HG03025 (cell line): ENCODE results near the gene ERC2.

Source experiments
- ATAC-seq: cut with Tn5 transposase; IDR thresholded peaks from one replicate; pipeline ENCODE4 v1.9.1; 2021; ENCODE audit warnings: mild to moderate bottlenecking, moderate library complexity; ENCODE audit not compliant: unreplicated experiment, low FRiP score

The ERC2 gene

DNA sequence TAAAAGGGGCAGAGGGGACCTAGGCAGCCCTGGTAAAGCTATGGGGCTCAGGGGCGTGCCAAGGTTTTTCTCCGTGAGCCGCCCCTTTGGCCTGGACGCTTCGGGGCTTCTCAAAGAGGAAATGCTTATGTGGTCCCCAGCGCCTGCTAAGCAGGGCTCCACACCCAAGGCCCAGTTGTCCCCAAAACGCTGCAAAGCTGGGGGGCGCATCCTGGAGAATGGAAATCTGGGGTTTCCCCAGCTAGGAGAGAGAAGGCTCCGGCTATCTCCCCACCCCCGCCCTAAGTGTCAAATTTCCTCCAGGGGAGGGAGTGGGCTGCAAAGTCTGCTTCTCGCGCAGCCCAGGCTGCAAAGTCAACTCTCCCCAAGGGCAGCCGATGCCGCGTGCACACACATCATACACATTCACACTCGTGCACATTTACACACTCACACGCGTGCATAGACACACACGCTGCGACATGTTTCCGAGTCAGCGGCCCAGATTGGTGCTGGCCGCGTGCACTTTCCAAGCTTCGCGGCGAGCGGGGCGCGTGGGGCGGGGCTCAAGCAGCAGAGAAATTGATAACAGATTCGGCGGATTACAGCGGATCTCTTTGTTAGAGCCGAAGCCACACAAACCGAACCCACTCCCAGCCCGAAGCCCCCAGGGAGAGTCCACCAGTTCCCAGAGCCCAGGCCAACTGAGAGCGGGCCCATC, 985.6 kb downstream of the ERC2 start:
- ATAC-seq, result no peak

DNA sequence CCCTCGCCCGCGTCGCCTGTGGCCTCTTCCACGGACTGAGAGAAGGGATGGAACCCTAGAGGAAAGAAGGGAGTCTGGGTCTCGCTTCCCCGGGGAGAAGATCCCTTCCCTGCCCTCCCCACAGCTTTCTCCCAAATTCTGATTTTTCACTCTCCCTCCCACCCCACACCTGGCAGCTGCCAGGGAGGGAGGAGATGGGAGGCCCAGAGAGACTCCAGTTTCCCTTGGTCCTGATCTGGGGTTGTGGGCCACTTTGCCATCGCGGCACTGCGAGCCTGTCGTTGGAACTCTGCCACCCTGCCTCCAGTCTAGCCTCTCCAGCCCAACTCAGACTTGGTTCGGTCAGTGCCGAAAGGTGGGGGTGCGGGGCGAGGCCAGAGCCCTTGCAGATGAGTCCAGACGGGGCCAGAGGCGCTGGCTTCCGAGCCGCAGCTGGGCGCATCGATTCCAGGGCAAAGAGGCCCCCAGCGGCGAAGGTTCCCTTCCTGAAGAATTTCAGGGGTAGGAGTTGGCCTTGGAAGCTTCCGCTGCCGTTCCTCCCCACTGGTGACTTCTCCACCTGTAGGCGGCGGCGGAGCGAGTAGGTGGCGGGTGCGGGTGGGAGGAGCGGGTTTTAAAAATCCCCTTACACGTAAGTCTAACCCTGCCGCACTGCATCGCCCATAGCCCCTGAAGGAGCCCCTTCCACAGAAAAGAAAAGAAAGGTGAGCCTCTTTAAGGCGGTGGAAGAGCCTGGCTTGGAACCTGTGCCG, 986.3 kb downstream of the ERC2 start:
- ATAC-seq, result no peak

DNA sequence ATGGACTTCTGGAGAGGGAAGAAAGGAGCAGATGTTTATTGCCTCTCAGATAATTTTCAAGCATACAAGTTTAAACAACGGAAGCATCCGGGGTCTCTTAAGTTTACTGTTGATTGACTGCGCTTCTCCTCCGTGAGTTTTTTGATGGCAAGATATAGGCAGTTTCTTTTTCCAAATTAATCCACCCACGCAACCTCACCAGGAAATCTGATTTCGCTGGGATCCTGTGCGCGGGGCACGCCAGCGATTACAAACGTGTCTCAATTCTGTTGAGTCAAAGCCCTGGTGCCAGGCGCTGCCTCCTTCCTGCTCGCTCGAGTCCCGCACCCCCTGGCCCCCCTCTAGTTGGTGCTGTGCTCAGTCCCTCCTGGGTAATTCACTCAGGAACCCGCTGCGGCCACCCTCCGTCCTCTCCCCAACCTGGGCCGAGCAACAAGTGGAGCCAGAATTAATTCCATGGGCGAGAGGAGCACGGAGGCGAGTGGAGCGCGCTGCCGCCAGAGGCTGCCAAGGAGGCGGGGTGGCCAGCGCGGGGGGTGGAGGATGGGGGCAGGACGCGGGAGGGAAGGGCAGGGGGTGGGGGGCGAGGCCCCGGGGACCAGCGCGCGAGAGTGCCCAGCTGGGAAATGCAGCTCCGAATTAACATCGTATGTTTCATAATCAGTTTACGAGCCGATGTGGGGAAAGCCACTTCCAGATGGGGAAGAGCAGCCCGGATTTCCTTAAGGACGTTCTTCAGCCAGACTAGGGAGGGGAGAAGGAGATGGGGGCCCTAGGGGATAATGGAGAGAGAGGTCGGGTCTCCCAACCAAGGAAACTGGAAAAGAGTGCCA, 987.1 kb downstream of the ERC2 start:
- no peak for ATAC-seq

DNA sequence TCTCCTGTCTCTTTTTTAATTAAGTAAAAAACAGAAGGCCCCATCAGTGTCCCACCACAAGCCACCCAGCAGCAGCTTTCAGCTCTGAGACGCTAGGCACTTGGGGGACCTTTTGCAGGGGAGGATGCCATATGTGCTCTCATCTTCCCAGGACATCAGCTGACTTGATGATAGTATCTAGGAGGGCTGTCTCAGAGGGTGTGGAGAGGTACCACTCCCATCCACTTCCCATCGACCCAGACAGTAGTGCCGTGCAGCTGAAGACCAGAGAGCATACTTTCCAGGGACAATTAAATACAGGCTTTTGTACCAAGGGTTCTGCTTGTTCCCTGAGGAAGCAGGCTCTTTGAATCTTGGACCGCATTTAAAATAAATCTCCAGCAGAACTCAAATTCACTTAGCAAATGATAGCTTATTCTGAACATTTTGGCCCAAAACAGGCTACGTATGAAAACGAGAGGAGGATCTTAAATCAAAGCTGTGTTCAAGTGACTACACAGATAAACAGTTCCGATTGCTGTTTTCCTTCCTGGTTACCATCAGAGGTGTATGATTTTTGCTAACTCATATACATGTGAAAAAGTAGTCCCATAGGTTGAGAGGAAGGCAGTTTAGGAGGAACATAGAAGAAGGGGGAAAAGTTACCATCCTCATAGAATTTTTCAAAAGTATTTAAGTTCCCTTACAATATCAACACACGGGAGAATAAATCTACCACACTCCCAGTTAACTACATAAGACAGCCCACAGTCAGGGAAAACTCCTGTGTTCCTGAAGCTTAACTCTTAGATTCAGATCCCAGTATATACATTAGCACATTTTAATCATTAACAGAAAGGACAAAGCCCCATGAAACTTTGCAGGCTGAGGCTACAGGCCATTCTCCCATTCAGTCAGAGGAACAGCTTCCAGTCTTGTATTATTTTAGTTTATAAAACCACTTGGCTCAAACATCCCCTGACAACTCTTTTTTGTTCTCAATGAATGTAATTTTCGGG, 990.7 kb downstream of the ERC2 start:
- no peak for ATAC-seq

DNA sequence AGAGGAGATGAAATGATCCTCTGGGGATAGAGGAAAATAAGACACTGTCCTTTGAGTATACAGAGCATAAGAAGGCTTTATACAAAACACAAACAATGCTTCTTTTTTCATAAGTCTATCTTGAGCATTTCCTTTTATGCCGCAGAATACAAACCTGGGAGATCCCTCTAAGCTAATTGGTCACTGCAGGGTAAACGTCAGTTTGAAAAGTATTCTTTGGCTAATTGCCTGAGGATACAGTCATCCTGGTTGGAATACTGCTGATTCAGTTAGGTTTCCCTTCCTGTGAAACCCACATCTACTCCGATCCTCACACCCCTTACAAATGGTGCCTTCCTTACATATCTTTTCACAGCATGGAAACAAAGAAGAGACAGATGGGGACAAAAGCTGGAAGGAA, 991.8 kb downstream of the ERC2 start:
- ATAC-seq, result no peak

DNA sequence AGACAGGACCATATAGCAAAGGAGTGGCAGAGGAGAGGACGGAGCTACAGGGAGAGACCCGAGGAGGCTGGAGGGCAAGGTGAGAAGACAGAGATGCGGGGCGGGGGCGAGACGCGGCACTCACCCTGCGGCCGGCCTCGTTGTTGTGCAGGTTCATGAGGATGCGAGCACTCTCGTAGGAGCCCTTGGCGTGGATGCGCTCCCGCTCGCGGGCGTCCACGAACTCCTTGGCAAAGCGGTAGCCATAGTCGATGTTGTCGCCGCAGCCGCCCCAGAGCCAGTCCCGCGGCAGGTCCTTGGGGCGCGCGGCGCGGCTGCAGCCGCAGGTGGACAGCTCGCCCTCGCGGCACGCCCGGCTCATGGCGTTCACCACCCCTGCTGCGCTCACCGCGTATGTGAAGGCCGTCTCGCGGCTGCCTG, 994.0 kb downstream of the ERC2 start:
- ATAC-seq, result no peak

DNA sequence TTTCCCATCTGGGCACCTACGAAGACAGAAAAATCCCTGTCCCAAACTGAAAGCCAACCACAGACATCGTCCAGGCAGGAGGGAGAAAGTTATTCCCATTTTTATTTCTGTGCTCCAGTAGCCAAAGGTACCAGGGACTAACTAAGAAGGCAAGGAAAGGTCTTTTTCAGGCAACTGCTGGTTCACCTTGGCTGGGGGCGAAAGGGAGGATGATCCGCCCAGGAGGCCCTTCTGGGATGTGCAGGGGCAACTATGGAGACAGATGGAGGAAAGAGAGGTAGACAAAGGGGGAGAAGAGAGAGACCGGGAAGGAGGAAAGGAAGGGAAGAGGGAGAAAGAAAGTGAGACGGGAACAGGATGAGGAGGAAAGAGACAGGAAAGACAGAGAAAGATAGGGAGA, 994.5 kb downstream of the ERC2 start:
- ATAC-seq, result no peak

DNA sequence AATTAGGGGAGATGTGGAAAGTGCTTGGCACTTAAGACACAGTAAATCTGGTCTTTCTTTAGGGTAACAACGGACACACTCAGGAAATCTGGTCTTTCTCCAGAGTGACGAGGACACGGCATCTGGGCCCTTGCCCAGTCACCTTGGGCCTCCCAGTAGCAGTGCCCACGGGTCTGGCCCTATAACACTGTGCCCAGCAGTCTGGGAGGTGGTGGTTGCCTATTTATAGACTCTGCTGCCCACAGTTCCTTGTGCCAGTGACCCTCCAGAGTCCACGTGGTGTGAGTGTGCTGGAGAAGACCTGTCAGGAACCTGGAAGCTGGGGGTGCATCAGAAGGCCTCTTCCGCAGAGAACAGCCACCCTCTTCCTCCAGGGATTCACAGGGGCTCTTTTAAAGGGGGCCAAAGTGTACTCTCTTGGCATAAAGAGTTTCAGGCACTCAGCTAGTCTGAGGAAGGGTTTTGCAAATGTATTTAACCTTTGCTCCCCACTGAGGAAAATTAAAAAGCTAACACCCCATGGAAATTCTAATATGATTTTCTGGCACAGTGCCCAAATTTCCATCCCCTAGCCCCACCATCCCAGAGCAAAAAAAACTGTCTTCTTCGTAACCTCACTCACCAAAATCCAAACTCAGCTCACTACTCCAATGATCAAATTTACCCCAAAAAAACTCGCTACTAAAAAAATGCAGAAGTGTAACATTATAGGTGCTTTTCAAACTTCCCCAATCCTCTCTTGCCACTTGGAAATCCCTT, 996.6 kb downstream of the ERC2 start:
- ATAC-seq, result no peak

DNA sequence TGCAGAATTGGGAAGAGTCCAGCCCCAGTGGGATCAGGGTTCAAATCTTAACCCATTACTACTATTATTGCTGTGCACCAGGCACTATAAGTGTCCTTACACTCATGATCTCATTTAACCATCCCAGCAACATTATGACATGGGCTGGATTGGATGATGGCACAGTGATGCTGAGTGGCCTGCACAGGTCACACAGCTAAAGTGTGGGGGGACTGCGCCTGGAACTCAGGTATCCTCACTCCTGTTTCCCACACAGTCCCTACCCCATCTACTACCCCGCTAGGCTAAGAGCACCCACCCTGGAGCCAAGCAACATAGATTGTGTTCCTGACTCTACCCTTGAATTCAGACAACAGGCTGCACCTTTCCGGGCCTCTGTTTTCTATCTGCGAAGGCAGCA, 997.2 kb downstream of the ERC2 start:
- ATAC-seq, result no peak

DNA sequence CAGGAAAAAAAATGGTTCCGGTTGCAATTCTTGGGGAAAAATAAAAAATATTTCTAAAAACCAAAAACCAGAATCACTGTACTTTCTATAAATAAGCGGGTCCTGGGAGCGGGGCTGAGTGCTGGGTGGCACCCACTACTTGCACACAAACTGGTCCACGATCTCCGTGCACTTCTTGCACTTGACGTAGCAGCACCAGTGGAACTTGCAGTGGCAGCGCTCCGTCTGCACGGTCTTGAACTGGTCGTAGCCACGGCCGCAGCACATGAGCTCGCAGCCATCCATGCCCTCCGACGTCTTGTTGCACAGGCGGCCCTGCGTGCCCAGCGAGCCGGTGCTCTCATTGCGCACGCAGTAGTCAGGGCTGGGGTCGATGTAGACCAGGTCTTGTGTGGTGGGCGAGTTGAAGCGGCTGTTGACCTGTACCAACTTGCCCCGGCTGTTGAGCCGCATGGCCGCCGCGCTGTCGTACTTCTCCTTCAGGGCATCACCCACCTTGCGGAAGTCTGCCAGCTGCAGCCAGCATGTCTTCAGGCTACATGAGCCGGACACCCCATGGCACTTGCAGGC, 998.2 kb downstream of the ERC2 start:
- no peak for ATAC-seq

DNA sequence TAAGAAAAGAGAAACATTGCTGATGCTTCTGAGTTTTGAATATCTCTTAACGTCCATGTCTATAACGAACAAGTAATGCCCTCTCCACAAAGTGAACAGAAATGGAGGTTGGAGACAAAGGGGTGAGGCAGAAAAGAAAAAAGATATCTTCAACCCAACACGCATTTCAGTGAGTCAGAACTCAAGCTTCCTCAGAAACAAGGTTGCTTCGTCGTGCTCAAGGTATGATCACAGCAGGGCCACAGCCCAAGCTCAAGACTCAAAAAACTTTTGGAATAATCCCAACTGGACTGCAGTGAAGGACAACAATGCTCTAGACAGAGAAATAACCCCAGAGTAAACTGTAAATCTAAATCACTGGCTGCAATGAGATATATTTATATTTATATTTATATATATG, 1000.0 kb downstream of the ERC2 start:
- no peak for ATAC-seq

DNA sequence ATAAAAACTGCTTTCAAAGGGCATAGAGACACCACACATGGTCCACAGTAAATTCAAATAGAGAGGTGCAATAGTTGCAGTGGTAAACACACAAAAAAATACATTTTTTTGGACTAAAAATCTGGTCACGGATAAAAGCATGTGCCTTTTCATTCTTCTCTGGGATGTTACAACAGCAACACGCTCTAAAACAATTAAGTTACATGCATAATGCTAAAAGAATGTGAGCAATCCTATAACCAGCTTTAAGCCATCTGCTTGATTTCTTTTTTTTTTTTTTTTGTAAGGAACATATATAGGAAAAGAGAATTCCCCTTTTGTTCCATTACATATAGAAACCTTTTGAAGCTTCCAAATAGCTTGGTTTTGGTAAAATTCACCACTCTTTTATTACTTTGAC, 1001.2 kb downstream of the ERC2 start:
- ATAC-seq, result no peak

DNA sequence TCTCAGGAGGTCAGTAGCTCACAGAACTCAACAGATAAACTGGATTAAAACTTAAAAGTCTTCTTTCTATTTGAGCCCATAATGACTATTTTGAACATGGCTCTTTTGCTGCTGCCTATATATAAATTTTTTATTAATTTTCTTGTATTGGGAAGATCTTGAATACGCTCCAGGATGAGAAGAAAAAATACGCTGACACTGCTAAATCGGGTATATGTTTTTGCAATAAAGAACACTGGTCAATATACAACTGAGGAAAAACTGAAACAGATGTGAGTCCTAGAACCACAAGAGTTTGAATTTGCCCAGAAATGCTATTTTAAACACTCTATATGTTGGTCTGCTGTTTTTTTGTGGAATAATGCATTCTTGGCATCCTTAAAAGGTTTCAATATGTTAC, 1001.7 kb downstream of the ERC2 start:
- ATAC-seq, result no peak

DNA sequence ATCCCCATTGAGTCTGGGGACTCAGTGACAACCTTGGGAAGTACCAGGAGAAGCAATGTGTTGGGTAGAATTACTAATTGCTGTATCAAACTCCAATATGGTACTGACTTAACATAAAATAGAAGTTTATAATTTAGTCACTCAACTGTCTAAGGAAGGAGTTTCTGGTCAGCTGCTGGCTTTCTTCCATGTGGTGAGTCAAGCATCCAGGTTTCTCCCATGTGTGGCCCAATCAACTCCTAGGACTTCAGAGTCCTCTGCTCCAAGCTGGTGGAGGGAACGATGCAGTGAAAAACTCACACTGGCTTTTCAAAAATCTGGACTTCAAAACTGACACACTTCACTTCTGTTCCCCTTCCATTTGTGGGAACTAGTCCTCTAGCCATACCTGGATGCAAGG, 1006.4 kb downstream of the ERC2 start:
- ATAC-seq, result no peak

DNA sequence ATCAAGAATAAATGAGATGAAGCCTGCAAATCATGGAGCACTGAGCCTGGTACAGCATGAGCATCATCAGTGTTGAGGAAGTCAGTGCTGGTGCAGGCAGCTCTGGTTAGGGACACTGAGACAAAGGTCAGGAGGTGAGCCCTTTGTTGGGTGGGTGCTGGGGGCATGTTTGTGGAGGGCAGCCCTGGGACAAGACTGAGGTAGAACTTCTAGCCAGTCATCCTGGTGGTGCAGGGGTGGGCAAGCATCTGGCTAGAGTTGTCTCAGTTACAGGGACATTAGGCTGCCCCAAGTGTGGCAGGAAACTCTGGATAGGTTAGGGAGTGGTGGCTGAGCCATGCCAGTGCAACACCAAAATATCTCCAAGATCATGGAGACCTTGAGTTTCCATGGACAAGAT, 1008.4 kb downstream of the ERC2 start:
- ATAC-seq, result no peak
